Psoas muscle (tissue), 8 donors: ENCODE results near the gene TOR1B. TPM values are rescaled to one million over a fixed set of nuclear protein-coding genes. Genes with fewer than 3 reads are reported as not detected.

Experiments used
- ATAC-seq, 4 donors: fragments of 200-7000 bp; cut with Tn5 transposase; one replicate each; pipeline ENCODE4 v1.9.1; 2020; ENCODE audit warnings: moderate library complexity in 3 of 4, mild to moderate bottlenecking in 2 of 4
- DNase-seq, 2 donors: peaks; one replicate each; pipeline ENCODE4 v3.0.0-alpha.2; 2020
- H3K27ac ChIP-seq: fragments of 200-600 bp; one replicate; pipeline ENCODE4 v1.8.0; 2022
- H3K27me3 ChIP-seq, 3 donors: fragments of 200-600 bp in 1 of 3; one replicate each; pipeline versions ENCODE4 v1.6.1 to v1.8.0; 2013 to 2022; ENCODE audit warnings: low read length in 2 of 3, mild to moderate bottlenecking in 2 of 3, moderate library complexity in 1 of 3; ENCODE audit not compliant: insufficient read depth in 3 of 3
- H3K36me3 ChIP-seq, 2 donors: fragments of 200-600 bp in 1 of 2; one replicate each; pipeline versions ENCODE4 v1.6.1 to v1.8.0; 2013 to 2022; ENCODE audit warnings: low read depth in 1 of 2, mild to moderate bottlenecking in 1 of 2, moderate library complexity in 1 of 2; ENCODE audit not compliant: insufficient read depth in 1 of 2
- H3K4me1 ChIP-seq: fragments of 200-600 bp; one replicate; pipeline ENCODE4 v1.8.0; 2022
- H3K4me3 ChIP-seq: fragments of 200-600 bp; one replicate; pipeline ENCODE4 v1.8.0; 2022; ENCODE audit warnings: mild to moderate bottlenecking
- H3K9me3 ChIP-seq: fragments of 200-600 bp; one replicate; pipeline ENCODE4 v1.8.0; 2022
- CTCF ChIP-seq: fragments of 200-600 bp; IDR thresholded peaks from one replicate; pipeline ENCODE4 v1.8.0; 2022; ENCODE audit warnings: antibody characterized with exemption
- WGBS, 3 donors: extraction: QIAGEN DNeasy Blood & Tissue Kit; methylation state at CpG; one replicate each; pipeline versions ENCODE4 v1.1.6 to v1.1.7; 2013; 5-methylcytosine and 5-hydroxymethylcytosine counted together
- intact Hi-C, 2 donors: fragments of 100-400 bp; cut with DNase I; formaldehyde crosslinking; loops; one replicate each; pipeline versions ENCODE4 v1.11.0 to v1.14.2; 2022
- polyA plus RNA-seq, 3 donors: library from polyadenylated mRNA; stranded (reverse); fragments of 200-250 nt; gene quantifications; one replicate each; pipeline ENCODE4 v1.2.3, GENCODE V29; 2013
- total RNA-seq, 4 donors: library from RNA; stranded (reverse); fragmentation: NEBNext Ultra II Directional in 2 of 4; extraction: Animal tissue kit (Norgen Biotek cat#: 25700) in 2 of 4; gene quantifications; one replicate each; pipeline versions ENCODE4 v1.2.1 to v1.2.4, GENCODE V29; 2021 to 2023
- donor health status: healthy with polysubstance abuse.
- donor health status: DM: no; HTN: no; CAD: no; lungs with moderate emphysema.
- donor health status: Bipolar disorder and iron deficiency.
- donor health status: healthy.
- donor health status: DM: yes; HTN: yes; CAD: no.
- donor health status: DM: no; HTN: no; CAD: no.
- donor health status: DM: no; HTN: no; CAD: no.
- donor health status: DM: yes; HTN: yes; CAD: no.

TOR1B gene
- total and polyA plus RNA-seq, 7 donors: 13.0 to 30.1 (median 14.9) TPM

- H3K4me3 ChIP-seq: peak overlapping the region; percentile 89
- 0 to 1% (median 1%) methylated on average over 10 to 15 of the region's 15 CpGs for WGBS, 3 donors
- intact Hi-C loops: no loop called here
- DNase-seq (no peak), ATAC-seq (peak; percentile 4 to 53 (median 15))
- H3K4me1 ChIP-seq: no peaks in the 10 kb centered on the region
- H3K36me3 ChIP-seq: peaks cover 3 to 62% of the 10 kb centered on the region in 2 donors
- H3K27me3 ChIP-seq: no peaks in the 10 kb centered on the region
- no peak for TF ChIP-seq CTCF
- H3K27ac ChIP-seq: peak overlapping the region; percentile 81
- no peaks in the 10 kb centered on the region for H3K9me3 ChIP-seq
These were observed 20.6 kb downstream of the TOR1B start for GRCh38 chr9:129823542-129823934.

- Histone ChIP-seq H3K9me3 (no peaks in the 10 kb centered on the region), H3K4me1 (no peaks in the 10 kb centered on the region), H3K4me3 (peak within 1 kb of the TSS; percentile 89), H3K27ac (peak within 1 kb of the TSS; percentile 81), H3K27me3 (no peaks in the 10 kb centered on the region), H3K36me3 (peaks cover 3 to 62% of the 10 kb centered on the region in 2 donors)
- ATAC-seq (peak; percentile 97 to 99 (median 98)), DNase-seq (peak; percentile 96 to 98)
- intact Hi-C loops: no loop called here
- no peak for TF ChIP-seq CTCF
- 3 to 5% (median 4%) methylated on average over 40 to 47 of the region's 47 CpGs for WGBS, 3 donors
These were observed 21.1 kb downstream of the TOR1B start, which contains the start of gene TOR1A for GRCh38 chr9:129823935-129824601. TSS of gene TOR1A (minus strand) at chr9:129824136. CDS start at chr9:129824085, 51 bp downstream.

GRCh38 chr9:129826344-129826743 is 23.4 kb downstream of the TOR1B start:
- no peak for TF ChIP-seq CTCF
- intact Hi-C loops: no loop called here
- peaks cover 12 to 62% of the 10 kb centered on the region in 2 donors for H3K36me3 ChIP-seq
- no peak for DNase-seq
- no peak for ATAC-seq
- no peak overlapping the region for H3K4me3 ChIP-seq
- WGBS, 3 donors: 63 to 72% (median 65%) methylated on average over 6 of the region's 6 CpGs
- no peaks in the 10 kb centered on the region for H3K27me3 ChIP-seq
- no peak overlapping the region for H3K27ac ChIP-seq
- H3K9me3 ChIP-seq: no peaks in the 10 kb centered on the region
- no peaks in the 10 kb centered on the region for H3K4me1 ChIP-seq

GRCh38 chr9:129826759-129827158 is 23.8 kb downstream of the TOR1B start:
- Histone ChIP-seq H3K4me1 (no peaks in the 10 kb centered on the region), H3K27me3 (no peaks in the 10 kb centered on the region), H3K4me3 (no peak overlapping the region), H3K27ac (no peak overlapping the region), H3K36me3 (peaks cover 12 to 62% of the 10 kb centered on the region in 2 donors), H3K9me3 (no peaks in the 10 kb centered on the region)
- WGBS, 3 donors: 84 to 90% (median 89%) methylated on average over 1 of the region's 1 CpG
- TF ChIP-seq CTCF: no peak
- DNase-seq (no peak), ATAC-seq (no peak)
- intact Hi-C loops: no loop called here

- DNase-seq (no peak), ATAC-seq (no peak)
- Histone ChIP-seq H3K36me3 (peaks cover 8 to 65% of the 10 kb centered on the region in 2 donors), H3K27me3 (no peaks in the 10 kb centered on the region), H3K4me1 (no peaks in the 10 kb centered on the region), H3K4me3 (no peak overlapping the region), H3K9me3 (no peaks in the 10 kb centered on the region), H3K27ac (no peak overlapping the region)
- 89 to 92% (median 92%) methylated on average over 9 of the region's 9 CpGs for WGBS, 3 donors
- intact Hi-C loops: no loop called here
- TF ChIP-seq CTCF: no peak
These were observed 25.1 kb downstream of the TOR1B start for GRCh38 chr9:129828051-129828450.
